Neural progenitor cell (in vitro differentiated cells): Measurements from ENCODE around the gene P3H2.

Experiments used
- EZH2 ChIP-seq: fragments of 200-600 bp; sonication (generic); IDR thresholded peaks from 2 replicates; pipeline ENCODE4 v1.6.1; 2017; ENCODE audit warnings: antibody characterized with exemption, mild to moderate bottlenecking, moderate library complexity
- EZH2phosphoT487 ChIP-seq: fragments of 200-600 bp; sonication (generic); IDR thresholded peaks from 2 replicates; pipeline ENCODE4 v1.6.1; 2017; ENCODE audit warnings: antibody characterized with exemption
- TF ChIP-seq, protein P1 (sequence below): fragments of 200-600 bp; sonication (generic); IDR thresholded peaks from 2 replicates; pipeline ENCODE4 v1.5.1; 2017; ENCODE audit warnings: antibody characterized with exemption, mild to moderate bottlenecking

DNA sequence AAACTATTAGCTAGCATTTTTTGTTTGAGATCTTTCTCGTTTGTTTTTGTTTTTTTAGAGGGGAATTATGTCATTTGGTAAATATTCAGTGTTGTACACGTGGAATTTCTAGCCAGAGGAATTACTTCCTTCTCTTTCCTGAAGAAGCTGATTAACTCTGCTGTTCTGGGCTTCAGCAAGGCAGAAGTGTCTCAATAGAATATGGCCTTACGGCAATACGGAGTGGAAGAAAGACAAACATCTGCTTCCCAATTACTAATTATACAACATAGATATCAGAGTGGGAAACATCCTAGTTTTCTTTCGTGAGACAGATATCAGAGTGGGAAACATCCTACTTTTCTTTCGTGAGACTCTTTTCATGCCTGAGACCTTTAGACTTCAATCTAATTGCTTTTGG, 11.9 kb downstream of the P3H2 start:
- TF ChIP-seq, protein P1, sequence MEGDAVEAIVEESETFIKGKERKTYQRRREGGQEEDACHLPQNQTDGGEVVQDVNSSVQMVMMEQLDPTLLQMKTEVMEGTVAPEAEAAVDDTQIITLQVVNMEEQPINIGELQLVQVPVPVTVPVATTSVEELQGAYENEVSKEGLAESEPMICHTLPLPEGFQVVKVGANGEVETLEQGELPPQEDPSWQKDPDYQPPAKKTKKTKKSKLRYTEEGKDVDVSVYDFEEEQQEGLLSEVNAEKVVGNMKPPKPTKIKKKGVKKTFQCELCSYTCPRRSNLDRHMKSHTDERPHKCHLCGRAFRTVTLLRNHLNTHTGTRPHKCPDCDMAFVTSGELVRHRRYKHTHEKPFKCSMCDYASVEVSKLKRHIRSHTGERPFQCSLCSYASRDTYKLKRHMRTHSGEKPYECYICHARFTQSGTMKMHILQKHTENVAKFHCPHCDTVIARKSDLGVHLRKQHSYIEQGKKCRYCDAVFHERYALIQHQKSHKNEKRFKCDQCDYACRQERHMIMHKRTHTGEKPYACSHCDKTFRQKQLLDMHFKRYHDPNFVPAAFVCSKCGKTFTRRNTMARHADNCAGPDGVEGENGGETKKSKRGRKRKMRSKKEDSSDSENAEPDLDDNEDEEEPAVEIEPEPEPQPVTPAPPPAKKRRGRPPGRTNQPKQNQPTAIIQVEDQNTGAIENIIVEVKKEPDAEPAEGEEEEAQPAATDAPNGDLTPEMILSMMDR = no peak
- TF ChIP-seq EZH2 = no peak
- TF ChIP-seq EZH2phosphoT487 = no peak
